ENCODE data around the gene MICOS13. TPM values are rescaled to one million over a fixed set of nuclear protein-coding genes. Genes with fewer than 3 reads are reported as not detected.

The MICOS13 gene
- total RNA-seq, 4 donors from 2014 or later, result 37.2 to 67.1 (median 58.1) TPM

DNA sequence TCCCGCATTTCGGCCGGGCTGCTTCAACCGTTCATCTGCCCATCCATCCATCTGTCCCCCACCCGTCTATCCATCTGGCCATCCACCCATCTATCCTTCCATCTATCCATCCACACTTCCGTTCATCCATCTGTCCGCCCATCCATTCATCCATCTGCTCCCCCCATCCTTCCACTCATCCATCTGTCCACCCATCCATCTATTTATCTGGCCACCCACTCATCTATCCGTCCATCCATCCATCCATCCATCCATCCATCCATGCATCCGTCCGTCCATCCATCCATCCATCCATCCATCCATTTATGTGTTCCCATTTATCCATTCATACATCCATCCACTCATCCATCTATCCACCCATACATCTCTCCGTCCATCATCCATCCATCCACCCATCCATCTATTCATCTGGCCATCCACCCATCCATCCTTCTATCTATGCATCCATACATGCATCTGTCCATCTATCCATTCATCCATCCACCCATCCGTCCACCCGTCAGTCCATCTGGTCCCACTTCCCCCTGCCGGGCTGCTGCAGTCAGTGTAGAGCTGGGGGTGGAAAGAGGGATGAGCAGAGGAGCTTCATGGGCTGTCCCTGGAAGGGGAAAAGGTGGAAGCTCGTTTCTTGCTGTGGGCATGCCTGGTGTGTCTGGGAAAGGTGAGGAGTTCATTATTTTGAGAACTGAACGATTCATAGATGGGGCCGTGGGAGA is 1.2 kb upstream of the MICOS13 start:
- H3K9me3 ChIP-seq, result no peaks in the 10 kb centered on the region
- WGBS, result 67% methylated on average over 17 of the region's 17 CpGs

DNA sequence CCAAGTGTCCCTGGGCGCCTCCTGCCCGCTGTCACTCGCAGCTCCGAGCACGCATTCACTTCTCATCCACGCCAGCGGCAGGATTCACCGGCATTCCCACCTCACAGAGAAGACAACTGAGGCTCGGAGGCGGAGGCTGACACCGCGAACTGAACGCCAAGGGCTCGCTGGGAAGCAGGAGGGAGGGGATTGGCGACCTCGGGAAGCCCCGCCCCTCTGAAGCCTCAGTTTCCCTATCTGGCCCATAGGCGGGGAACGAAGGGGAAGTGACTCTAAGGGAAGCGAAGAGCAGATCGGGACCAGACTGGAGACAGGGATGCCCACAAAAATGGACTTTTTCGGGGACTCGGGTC is 256 bp downstream of the MICOS13 start:
- 0% methylated on average over 3 of the region's 23 CpGs for WGBS
- H3K4me1 ChIP-seq, result peaks cover 23% of the 10 kb centered on the region
- DNase-seq (ENCODE audit: low spot score in 2 of 2), result no peak
- no peaks in the 10 kb centered on the region for H3K27me3 ChIP-seq
- no peaks in the 10 kb centered on the region for H3K9me3 ChIP-seq
- peak overlapping the region; percentile 83 for H3K27ac ChIP-seq
- TF ChIP-seq EP300 (IDR thresholded peaks at IDR 0.05) (no peak), POLR2A (IDR thresholded peaks at IDR 0.05) (no peak), POLR2AphosphoS5 (IDR thresholded peaks at IDR 0.05) (no peak)
- TF ChIP-seq, protein P1, sequence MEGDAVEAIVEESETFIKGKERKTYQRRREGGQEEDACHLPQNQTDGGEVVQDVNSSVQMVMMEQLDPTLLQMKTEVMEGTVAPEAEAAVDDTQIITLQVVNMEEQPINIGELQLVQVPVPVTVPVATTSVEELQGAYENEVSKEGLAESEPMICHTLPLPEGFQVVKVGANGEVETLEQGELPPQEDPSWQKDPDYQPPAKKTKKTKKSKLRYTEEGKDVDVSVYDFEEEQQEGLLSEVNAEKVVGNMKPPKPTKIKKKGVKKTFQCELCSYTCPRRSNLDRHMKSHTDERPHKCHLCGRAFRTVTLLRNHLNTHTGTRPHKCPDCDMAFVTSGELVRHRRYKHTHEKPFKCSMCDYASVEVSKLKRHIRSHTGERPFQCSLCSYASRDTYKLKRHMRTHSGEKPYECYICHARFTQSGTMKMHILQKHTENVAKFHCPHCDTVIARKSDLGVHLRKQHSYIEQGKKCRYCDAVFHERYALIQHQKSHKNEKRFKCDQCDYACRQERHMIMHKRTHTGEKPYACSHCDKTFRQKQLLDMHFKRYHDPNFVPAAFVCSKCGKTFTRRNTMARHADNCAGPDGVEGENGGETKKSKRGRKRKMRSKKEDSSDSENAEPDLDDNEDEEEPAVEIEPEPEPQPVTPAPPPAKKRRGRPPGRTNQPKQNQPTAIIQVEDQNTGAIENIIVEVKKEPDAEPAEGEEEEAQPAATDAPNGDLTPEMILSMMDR (IDR thresholded peaks at IDR 0.05), result no peak
- H3K36me3 ChIP-seq, result no peaks in the 10 kb centered on the region
- H3K4me3 ChIP-seq, result peak overlapping the region; percentile 76

More for the DNA sequence above, 1.2 kb upstream of the MICOS13 start:
- no peak for TF ChIP-seq POLR2A (IDR thresholded peaks at IDR 0.05)
- TF ChIP-seq, protein P1 (IDR thresholded peaks at IDR 0.05), result no peak
- no peak for TF ChIP-seq EP300 (IDR thresholded peaks at IDR 0.05)
- TF ChIP-seq POLR2AphosphoS5 (IDR thresholded peaks at IDR 0.05), result no peak
- peak overlapping the region; percentile 76 for H3K4me3 ChIP-seq
- no peak overlapping the region for H3K27ac ChIP-seq
- DNase-seq (ENCODE audit: low spot score in 2 of 2), result no peak
- no peaks in the 10 kb centered on the region for H3K36me3 ChIP-seq
- H3K27me3 ChIP-seq, result no peaks in the 10 kb centered on the region
- H3K4me1 ChIP-seq, result peaks cover 29% of the 10 kb centered on the region

DNA sequence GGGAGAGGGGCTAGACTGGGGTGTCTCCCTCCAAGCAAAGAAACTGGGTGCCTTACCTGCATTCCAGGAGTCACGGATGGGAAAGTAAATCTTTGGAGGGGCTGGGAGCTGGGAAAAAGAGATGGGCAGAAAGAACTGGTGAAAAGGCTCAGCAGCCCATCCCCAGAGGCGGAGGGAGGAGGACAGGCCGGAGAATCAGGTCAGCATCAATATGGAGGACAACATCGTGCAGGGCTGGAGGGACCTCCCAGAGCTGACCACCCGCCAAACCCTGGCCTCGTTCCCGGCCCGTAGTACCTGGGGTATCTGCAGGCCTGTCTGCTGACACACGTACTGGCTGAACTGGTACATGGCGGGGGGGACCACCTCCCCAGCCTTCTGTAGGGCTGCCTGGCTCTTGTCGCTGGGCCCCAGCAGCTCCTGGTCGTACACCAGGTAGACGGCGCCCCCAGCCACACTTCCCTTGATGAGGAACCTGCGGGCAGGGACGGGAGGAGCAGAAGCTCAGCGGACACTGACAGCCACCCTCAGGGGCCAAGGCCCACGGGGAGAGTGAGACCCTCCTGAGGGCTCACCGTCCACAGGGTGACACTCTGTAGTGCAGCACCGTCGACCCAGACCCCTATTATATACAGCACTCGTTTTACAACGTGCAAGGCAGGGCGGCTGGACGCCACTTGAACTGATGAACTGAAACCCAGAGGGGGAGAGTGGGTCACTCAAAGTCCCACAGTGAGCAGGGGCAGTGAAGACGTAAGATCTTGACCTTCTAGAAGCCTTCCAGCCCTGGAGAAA is 830 bp downstream of the MICOS13 start:
- TF ChIP-seq, protein P1 (IDR thresholded peaks at IDR 0.05), result no peak
- TF ChIP-seq POLR2A (IDR thresholded peaks at IDR 0.05) (no peak), EP300 (IDR thresholded peaks at IDR 0.05) (no peak), POLR2AphosphoS5 (IDR thresholded peaks at IDR 0.05) (no peak)

DNA sequence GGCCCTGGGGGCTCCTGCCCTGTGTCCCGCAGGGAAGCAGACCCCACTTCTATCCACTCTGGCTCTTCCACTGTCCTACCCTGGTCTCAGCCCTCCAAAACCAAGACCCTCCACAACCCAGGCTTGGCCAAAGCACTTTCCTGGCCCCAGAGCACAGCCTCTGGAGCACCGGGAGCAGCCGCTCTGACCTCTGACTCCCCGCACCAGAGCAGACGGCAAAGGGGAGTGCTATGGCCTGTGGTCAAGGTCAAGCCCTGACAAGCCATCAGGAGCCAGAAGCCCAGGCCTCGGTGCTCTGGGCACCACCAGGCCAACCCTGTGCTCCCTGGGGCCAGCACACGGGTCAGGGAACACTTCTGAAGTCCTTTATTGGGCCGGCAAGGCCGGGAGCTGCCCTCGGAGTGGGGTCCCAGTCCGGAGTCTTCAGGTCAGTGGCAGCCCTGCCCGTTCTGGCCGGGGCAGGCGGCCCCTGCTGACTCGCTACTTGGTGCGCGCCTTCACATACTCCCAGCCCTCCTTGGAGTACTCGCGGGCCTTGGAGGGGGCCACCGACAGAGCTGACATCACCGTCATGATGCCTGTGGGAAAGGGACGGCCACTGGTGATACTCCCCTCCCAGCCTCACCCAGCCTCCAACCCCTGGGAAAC is 2.1 kb downstream of the MICOS13 start:
- no peaks in the 10 kb centered on the region for H3K36me3 ChIP-seq
- H3K9me3 ChIP-seq, result no peaks in the 10 kb centered on the region
- WGBS, result 89% methylated on average over 7 of the region's 22 CpGs
- H3K4me3 ChIP-seq, result no peak overlapping the region
- no peak overlapping the region for H3K27ac ChIP-seq
- DNase-seq (ENCODE audit: low spot score in 2 of 2), result no peak
- peaks cover 23% of the 10 kb centered on the region for H3K4me1 ChIP-seq
- no peaks in the 10 kb centered on the region for H3K27me3 ChIP-seq
- TF ChIP-seq POLR2A (IDR thresholded peaks at IDR 0.05), result no peak
- TF ChIP-seq, protein P1 (IDR thresholded peaks at IDR 0.05), result no peak
- no peak for TF ChIP-seq EP300 (IDR thresholded peaks at IDR 0.05)
- no peak for TF ChIP-seq POLR2AphosphoS5 (IDR thresholded peaks at IDR 0.05)

More for the DNA sequence above, 830 bp downstream of the MICOS13 start:
- no peaks in the 10 kb centered on the region for H3K27me3 ChIP-seq
- no peak for DNase-seq (ENCODE audit: low spot score in 2 of 2)
- H3K36me3 ChIP-seq, result no peaks in the 10 kb centered on the region
- peaks cover 23% of the 10 kb centered on the region for H3K4me1 ChIP-seq
- 65% methylated on average over 6 of the region's 26 CpGs for WGBS
- no peaks in the 10 kb centered on the region for H3K9me3 ChIP-seq
- H3K4me3 ChIP-seq, result peak overlapping the region; percentile 76
- H3K27ac ChIP-seq, result peak overlapping the region; percentile 83

DNA sequence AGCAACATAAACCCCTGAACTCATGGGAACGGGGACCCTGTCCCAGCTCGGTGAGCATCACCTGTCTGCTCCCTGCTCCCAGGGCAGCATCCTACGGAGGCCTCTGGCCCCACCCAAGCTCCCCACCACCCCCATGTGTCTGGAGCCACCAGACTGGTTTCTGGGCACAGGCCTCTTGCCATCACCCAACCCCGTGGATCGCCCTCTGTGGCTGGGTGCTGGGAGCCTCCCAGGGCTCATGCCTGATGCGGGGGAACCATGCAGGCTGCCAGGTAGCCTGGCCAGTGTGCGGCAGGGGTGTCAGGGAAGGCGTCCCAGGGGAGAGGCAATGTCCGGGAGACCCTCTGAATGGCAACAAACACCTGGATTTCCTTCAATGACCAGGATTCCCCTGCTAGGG is 2.7 kb downstream of the MICOS13 start:
- Histone ChIP-seq H3K9me3 (no peaks in the 10 kb centered on the region), H3K4me1 (peaks cover 23% of the 10 kb centered on the region), H3K36me3 (no peaks in the 10 kb centered on the region), H3K27ac (no peak overlapping the region), H3K27me3 (no peaks in the 10 kb centered on the region), H3K4me3 (no peak overlapping the region)
- TF ChIP-seq POLR2AphosphoS5 (IDR thresholded peaks at IDR 0.05), result no peak
- TF ChIP-seq, protein P1 (IDR thresholded peaks at IDR 0.05), result no peak
- TF ChIP-seq EP300 (IDR thresholded peaks at IDR 0.05), result no peak
- TF ChIP-seq POLR2A (IDR thresholded peaks at IDR 0.05), result no peak
- WGBS, result 68% methylated on average over 4 of the region's 9 CpGs
- no peak for DNase-seq (ENCODE audit: low spot score in 2 of 2)

All from suprapubic skin (tissue), 4 donors.